GM23338 (cell line): ENCODE data around the gene VPS13A. TPM values are rescaled to one million over a fixed set of nuclear protein-coding genes. Genes with fewer than 3 reads are reported as not detected.

Experiments
- ATAC-seq: fragments of 200-7000 bp; cut with Tn5 transposase; 3 replicates; pipeline ENCODE4 v1.9.1; 2020
- DNase-seq: peaks from one replicate; pipeline ENCODE4 v3.0.0-alpha.2; 2015; ENCODE audit warnings: low spot score
- H2AFZ ChIP-seq: fragments of 200-600 bp; sonication (generic); 2 replicates; pipeline ENCODE4 v1.8.0; 2016; ENCODE audit warnings: antibody characterized with exemption, mild to moderate bottlenecking, moderate library complexity
- H3F3A ChIP-seq: fragments of 200-600 bp; sonication (generic); replicated peaks from 2 replicates; pipeline ENCODE4 v1.8.0; 2017; ENCODE audit warnings: antibody characterized with exemption, mixed run types, low read depth
- H3K27ac ChIP-seq: fragments of 200-600 bp; sonication (generic); 2 replicates; pipeline ENCODE4 v1.6.1; 2016; ENCODE audit warnings: low read depth
- H3K27me3 ChIP-seq: fragments of 200-600 bp; sonication (generic); 2 replicates; pipeline ENCODE4 v1.8.0; 2016; ENCODE audit warnings: mild to moderate bottlenecking, mixed run types, moderate library complexity; ENCODE audit not compliant: insufficient read depth
- H3K36me3 ChIP-seq: fragments of 200-600 bp; sonication (generic); 2 replicates; pipeline ENCODE4 v1.8.0; 2016; ENCODE audit warnings: mild to moderate bottlenecking; ENCODE audit not compliant: insufficient read depth
- H3K4me1 ChIP-seq: fragments of 200-600 bp; sonication (generic); 2 replicates; pipeline ENCODE4 v1.8.0; 2016; ENCODE audit warnings: mild to moderate bottlenecking, moderate library complexity; ENCODE audit not compliant: insufficient read depth
- H3K4me2 ChIP-seq: fragments of 200-600 bp; sonication (generic); 2 replicates; pipeline ENCODE4 v1.7.1; 2017; ENCODE audit warnings: mixed run types
- H3K4me3 ChIP-seq: fragments of 200-600 bp; sonication (generic); 2 replicates; pipeline ENCODE4 v1.6.1; 2016; ENCODE audit warnings: mixed run types
- H3K79me2 ChIP-seq: fragments of 200-600 bp; sonication (generic); replicated peaks from 2 replicates; pipeline ENCODE4 v1.8.0; 2017; ENCODE audit warnings: mild to moderate bottlenecking; ENCODE audit not compliant: insufficient read depth
- H3K9me2 ChIP-seq: fragments of 200-600 bp; sonication (generic); 2 replicates; pipeline ENCODE4 v1.8.0; 2017; ENCODE audit not compliant: insufficient read depth
- H4K20me1 ChIP-seq: fragments of 200-600 bp; sonication (generic); replicated peaks from 2 replicates; pipeline ENCODE4 v1.8.0; 2017; ENCODE audit warnings: mild to moderate bottlenecking; ENCODE audit not compliant: insufficient read depth
- H3K27ac Mint-ChIP-seq: 2 replicates; pipeline ENCODE4 v1.8.0; 2020; ENCODE audit warnings: inconsistent platforms, mild to moderate bottlenecking, moderate library complexity, mixed read lengths
- H3K27me3 Mint-ChIP-seq: 3 replicates; pipeline ENCODE4 v1.8.0; 2022; ENCODE audit warnings: low read depth, mild to moderate bottlenecking, moderate library complexity, mixed read lengths, inconsistent platforms; ENCODE audit not compliant: insufficient read depth, poor library complexity
- H3K36me3 Mint-ChIP-seq: 3 replicates; pipeline ENCODE4 v1.8.0; 2021; ENCODE audit warnings: low read depth, mild to moderate bottlenecking, inconsistent platforms, moderate library complexity, mixed read lengths
- H3K4me1 Mint-ChIP-seq: 3 replicates; pipeline ENCODE4 v1.8.0; 2020; ENCODE audit warnings: mild to moderate bottlenecking, inconsistent platforms, mixed read lengths
- H3K4me3 Mint-ChIP-seq: 3 replicates; pipeline ENCODE4 v1.8.0; 2021; ENCODE audit warnings: moderate library complexity, mild to moderate bottlenecking, inconsistent platforms, mixed read lengths
- H3K9me3 Mint-ChIP-seq: 3 replicates; pipeline ENCODE4 v1.8.0; 2020; ENCODE audit warnings: moderate library complexity, mild to moderate bottlenecking, inconsistent platforms, mixed read lengths
- CREB1 ChIP-seq: fragments of 250-450 bp; sonication (Bioruptor Pico); IDR thresholded peaks from 2 replicates; pipeline ENCODE4 v1.5.0; 2020; ENCODE audit warnings: low read depth, mild to moderate bottlenecking, moderate library complexity
- EZH2 ChIP-seq: fragments of 200-600 bp; sonication (generic); IDR thresholded peaks from one replicate; pipeline ENCODE4 v1.8.0; 2017; ENCODE audit warnings: antibody characterized with exemption, mild to moderate bottlenecking, low read depth; ENCODE audit not compliant: unreplicated experiment
- EZH2phosphoT487 ChIP-seq: fragments of 200-600 bp; sonication (generic); IDR thresholded peaks from one replicate; pipeline ENCODE4 v1.8.1; 2018; ENCODE audit warnings: antibody characterized with exemption; ENCODE audit not compliant: unreplicated experiment
- JUNB ChIP-seq: IDR thresholded peaks from one replicate; pipeline ENCODE4 v1.6.1; 2016; ENCODE audit warnings: antibody characterized with exemption; ENCODE audit not compliant: unreplicated experiment
- NANOG ChIP-seq: IDR thresholded peaks from 2 replicates; pipeline ENCODE4 v1.6.1; 2016; ENCODE audit warnings: antibody characterized with exemption, borderline replicate concordance
- POLR2AphosphoS5 ChIP-seq: IDR thresholded peaks from 2 replicates; pipeline ENCODE4 v1.6.1; 2016; ENCODE audit warnings: antibody characterized with exemption, low read depth
- STAT1 ChIP-seq: IDR thresholded peaks from one replicate; pipeline ENCODE4 v1.6.1; 2016; ENCODE audit warnings: antibody characterized with exemption; ENCODE audit not compliant: unreplicated experiment
- ZNF114 ChIP-seq: fragments of 250-450 bp; sonication (Bioruptor Pico); IDR thresholded peaks from 2 replicates; pipeline ENCODE4 v1.5.0; 2020; ENCODE audit warnings: mild to moderate bottlenecking, moderate library complexity
- ZNF331 ChIP-seq: fragments of 250-450 bp; sonication (Bioruptor Pico); IDR thresholded peaks from 2 replicates; pipeline ENCODE4 v1.5.0; 2020; ENCODE audit warnings: low read depth, mild to moderate bottlenecking, moderate library complexity
- polyA plus RNA-seq: library from polyadenylated mRNA; unstranded; fragments of >200 nt; fragmentation: Nextera tagmentation; extraction: Ambion mirVana; gene quantifications from 2 replicates; pipeline ENCODE4 v1.2.1, GENCODE V29; 2016
- total RNA-seq: library from RNA; depleted of rRNA; stranded (reverse); fragments of >200 nt; shearing (Covaris generic); gene quantifications from 2 replicates; pipeline ENCODE4 v1.2.3, GENCODE V29; 2014
- TF ChIP-seq, protein P1 (sequence below), 2 experiments: fragments of 200-600 bp in 1 of 2; sonication (generic) in 1 of 2; conservative IDR thresholded peaks; 2 replicates each; pipeline versions ENCODE4 v1.5.1 to v1.6.1; 2016 to 2017; ENCODE audit warnings: antibody characterized with exemption in 2 of 2, low read depth in 2 of 2, mild to moderate bottlenecking in 2 of 2, moderate library complexity in 1 of 2
- TF ChIP-seq, protein P2 (sequence below): IDR thresholded peaks from 2 replicates; pipeline ENCODE4 v1.6.1; 2016; ENCODE audit warnings: antibody characterized with exemption
- TF ChIP-seq, protein P3 (sequence below): IDR thresholded peaks from one replicate; pipeline ENCODE4 v1.6.1; 2018; ENCODE audit warnings: antibody characterized with exemption; ENCODE audit not compliant: unreplicated experiment
- TF ChIP-seq, protein P4 (sequence below): fragments of 250-450 bp; sonication (Bioruptor Pico); IDR thresholded peaks from 2 replicates; pipeline ENCODE4 v1.5.0; 2020; ENCODE audit warnings: mild to moderate bottlenecking, moderate library complexity

VPS13A gene
- total and polyA plus RNA-seq, 2 experiments from 2014 or later: 45.9 to 68.1 TPM

DNA sequence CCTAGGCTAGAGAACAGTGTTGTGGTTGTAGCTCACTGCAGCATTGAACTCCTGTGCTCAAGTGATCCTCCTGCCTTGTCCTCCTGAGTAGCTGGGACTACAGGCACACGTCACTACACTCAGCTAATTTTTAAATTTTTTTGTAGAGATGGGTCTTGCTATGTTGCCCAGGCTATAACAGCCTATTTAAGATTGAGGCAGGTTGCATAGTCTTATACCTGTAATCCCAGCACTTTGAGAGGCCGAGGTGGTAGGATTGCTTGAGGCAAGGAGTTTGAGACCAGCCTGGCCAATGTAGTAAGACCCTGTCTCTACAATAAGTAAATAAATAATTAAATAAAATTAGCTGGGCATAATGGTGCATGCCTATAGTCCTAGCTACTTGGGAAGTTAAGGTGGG, 79.9 kb downstream of the VPS13A start:
- H3K79me2 ChIP-seq: 0 out of 2 replicates have a peak, but pooled peaks cover 5% of the 10 kb centered on the region
- Mint-ChIP-seq H3K36me3 (peaks cover 13% of the 10 kb centered on the region), H3K4me1 (peaks cover 33% of the 10 kb centered on the region), H3K4me3 (no peak overlapping the region), H3K9me3 (no peaks in the 10 kb centered on the region), H3K27me3 (no peaks in the 10 kb centered on the region), H3K27ac (no peak overlapping the region)
- ATAC-seq (no peak), DNase-seq (no peak)
- no peak overlapping the region for H3K27ac ChIP-seq
- H3F3A ChIP-seq: no peaks in the 10 kb centered on the region
- no peak overlapping the region for H3K4me2 ChIP-seq
- peaks cover 29% of the 10 kb centered on the region for H3K4me1 ChIP-seq
- no peaks in the 10 kb centered on the region for H3K27me3 ChIP-seq
- TF ChIP-seq STAT1: no peak
- no peak for TF ChIP-seq JUNB
- TF ChIP-seq, protein P1, sequence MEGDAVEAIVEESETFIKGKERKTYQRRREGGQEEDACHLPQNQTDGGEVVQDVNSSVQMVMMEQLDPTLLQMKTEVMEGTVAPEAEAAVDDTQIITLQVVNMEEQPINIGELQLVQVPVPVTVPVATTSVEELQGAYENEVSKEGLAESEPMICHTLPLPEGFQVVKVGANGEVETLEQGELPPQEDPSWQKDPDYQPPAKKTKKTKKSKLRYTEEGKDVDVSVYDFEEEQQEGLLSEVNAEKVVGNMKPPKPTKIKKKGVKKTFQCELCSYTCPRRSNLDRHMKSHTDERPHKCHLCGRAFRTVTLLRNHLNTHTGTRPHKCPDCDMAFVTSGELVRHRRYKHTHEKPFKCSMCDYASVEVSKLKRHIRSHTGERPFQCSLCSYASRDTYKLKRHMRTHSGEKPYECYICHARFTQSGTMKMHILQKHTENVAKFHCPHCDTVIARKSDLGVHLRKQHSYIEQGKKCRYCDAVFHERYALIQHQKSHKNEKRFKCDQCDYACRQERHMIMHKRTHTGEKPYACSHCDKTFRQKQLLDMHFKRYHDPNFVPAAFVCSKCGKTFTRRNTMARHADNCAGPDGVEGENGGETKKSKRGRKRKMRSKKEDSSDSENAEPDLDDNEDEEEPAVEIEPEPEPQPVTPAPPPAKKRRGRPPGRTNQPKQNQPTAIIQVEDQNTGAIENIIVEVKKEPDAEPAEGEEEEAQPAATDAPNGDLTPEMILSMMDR (conservative IDR thresholded peaks at IDR 0.05; ENCODE audit: low read depth in 2 of 2): no peak
- TF ChIP-seq, protein P2, sequence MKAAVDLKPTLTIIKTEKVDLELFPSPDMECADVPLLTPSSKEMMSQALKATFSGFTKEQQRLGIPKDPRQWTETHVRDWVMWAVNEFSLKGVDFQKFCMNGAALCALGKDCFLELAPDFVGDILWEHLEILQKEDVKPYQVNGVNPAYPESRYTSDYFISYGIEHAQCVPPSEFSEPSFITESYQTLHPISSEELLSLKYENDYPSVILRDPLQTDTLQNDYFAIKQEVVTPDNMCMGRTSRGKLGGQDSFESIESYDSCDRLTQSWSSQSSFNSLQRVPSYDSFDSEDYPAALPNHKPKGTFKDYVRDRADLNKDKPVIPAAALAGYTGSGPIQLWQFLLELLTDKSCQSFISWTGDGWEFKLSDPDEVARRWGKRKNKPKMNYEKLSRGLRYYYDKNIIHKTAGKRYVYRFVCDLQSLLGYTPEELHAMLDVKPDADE: no peak
- TF ChIP-seq, protein P3, sequence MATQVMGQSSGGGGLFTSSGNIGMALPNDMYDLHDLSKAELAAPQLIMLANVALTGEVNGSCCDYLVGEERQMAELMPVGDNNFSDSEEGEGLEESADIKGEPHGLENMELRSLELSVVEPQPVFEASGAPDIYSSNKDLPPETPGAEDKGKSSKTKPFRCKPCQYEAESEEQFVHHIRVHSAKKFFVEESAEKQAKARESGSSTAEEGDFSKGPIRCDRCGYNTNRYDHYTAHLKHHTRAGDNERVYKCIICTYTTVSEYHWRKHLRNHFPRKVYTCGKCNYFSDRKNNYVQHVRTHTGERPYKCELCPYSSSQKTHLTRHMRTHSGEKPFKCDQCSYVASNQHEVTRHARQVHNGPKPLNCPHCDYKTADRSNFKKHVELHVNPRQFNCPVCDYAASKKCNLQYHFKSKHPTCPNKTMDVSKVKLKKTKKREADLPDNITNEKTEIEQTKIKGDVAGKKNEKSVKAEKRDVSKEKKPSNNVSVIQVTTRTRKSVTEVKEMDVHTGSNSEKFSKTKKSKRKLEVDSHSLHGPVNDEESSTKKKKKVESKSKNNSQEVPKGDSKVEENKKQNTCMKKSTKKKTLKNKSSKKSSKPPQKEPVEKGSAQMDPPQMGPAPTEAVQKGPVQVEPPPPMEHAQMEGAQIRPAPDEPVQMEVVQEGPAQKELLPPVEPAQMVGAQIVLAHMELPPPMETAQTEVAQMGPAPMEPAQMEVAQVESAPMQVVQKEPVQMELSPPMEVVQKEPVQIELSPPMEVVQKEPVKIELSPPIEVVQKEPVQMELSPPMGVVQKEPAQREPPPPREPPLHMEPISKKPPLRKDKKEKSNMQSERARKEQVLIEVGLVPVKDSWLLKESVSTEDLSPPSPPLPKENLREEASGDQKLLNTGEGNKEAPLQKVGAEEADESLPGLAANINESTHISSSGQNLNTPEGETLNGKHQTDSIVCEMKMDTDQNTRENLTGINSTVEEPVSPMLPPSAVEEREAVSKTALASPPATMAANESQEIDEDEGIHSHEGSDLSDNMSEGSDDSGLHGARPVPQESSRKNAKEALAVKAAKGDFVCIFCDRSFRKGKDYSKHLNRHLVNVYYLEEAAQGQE: no peak
- no peak for TF ChIP-seq EZH2phosphoT487
- no peak for TF ChIP-seq ZNF331 (CRISPR knock-in tag)
- TF ChIP-seq, protein P4, sequence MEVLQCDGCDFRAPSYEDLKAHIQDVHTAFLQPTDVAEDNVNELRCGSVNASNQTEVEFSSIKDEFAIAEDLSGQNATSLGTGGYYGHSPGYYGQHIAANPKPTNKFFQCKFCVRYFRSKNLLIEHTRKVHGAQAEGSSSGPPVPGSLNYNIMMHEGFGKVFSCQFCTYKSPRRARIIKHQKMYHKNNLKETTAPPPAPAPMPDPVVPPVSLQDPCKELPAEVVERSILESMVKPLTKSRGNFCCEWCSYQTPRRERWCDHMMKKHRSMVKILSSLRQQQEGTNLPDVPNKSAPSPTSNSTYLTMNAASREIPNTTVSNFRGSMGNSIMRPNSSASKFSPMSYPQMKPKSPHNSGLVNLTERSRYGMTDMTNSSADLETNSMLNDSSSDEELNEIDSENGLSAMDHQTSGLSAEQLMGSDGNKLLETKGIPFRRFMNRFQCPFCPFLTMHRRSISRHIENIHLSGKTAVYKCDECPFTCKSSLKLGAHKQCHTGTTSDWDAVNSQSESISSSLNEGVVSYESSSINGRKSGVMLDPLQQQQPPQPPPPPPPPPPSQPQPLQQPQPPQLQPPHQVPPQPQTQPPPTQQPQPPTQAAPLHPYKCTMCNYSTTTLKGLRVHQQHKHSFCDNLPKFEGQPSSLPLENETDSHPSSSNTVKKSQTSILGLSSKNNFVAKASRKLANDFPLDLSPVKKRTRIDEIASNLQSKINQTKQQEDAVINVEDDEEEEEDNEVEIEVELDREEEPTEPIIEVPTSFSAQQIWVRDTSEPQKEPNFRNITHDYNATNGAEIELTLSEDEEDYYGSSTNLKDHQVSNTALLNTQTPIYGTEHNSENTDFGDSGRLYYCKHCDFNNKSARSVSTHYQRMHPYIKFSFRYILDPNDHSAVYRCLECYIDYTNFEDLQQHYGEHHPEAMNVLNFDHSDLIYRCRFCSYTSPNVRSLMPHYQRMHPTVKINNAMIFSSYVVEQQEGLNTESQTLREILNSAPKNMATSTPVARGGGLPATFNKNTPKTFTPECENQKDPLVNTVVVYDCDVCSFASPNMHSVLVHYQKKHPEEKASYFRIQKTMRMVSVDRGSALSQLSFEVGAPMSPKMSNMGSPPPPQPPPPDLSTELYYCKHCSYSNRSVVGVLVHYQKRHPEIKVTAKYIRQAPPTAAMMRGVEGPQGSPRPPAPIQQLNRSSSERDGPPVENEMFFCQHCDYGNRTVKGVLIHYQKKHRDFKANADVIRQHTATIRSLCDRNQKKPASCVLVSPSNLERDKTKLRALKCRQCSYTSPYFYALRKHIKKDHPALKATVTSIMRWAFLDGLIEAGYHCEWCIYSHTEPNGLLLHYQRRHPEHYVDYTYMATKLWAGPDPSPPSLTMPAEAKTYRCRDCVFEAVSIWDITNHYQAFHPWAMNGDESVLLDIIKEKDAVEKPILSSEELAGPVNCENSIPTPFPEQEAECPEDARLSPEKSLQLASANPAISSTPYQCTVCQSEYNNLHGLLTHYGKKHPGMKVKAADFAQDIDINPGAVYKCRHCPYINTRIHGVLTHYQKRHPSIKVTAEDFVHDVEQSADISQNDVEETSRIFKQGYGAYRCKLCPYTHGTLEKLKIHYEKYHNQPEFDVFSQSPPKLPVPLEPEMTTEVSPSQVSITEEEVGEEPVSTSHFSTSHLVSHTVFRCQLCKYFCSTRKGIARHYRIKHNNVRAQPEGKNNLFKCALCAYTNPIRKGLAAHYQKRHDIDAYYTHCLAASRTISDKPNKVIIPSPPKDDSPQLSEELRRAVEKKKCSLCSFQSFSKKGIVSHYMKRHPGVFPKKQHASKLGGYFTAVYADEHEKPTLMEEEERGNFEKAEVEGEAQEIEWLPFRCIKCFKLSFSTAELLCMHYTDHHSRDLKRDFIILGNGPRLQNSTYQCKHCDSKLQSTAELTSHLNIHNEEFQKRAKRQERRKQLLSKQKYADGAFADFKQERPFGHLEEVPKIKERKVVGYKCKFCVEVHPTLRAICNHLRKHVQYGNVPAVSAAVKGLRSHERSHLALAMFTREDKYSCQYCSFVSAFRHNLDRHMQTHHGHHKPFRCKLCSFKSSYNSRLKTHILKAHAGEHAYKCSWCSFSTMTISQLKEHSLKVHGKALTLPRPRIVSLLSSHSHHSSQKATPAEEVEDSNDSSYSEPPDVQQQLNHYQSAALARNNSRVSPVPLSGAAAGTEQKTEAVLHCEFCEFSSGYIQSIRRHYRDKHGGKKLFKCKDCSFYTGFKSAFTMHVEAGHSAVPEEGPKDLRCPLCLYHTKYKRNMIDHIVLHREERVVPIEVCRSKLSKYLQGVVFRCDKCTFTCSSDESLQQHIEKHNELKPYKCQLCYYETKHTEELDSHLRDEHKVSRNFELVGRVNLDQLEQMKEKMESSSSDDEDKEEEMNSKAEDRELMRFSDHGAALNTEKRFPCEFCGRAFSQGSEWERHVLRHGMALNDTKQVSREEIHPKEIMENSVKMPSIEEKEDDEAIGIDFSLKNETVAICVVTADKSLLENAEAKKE (CRISPR knock-in tag): no peak
- no peak for TF ChIP-seq ZNF114 (CRISPR knock-in tag)
- no peak for TF ChIP-seq NANOG
- TF ChIP-seq EZH2: no peak
- no peak for TF ChIP-seq CREB1
- TF ChIP-seq POLR2AphosphoS5: no peak
- H3K4me3 ChIP-seq: no peak overlapping the region
- no peak overlapping the region for H2AFZ ChIP-seq
- H4K20me1 ChIP-seq: no peaks in the 10 kb centered on the region
- no peaks in the 10 kb centered on the region for H3K9me2 ChIP-seq
- H3K36me3 ChIP-seq: no peaks in the 10 kb centered on the region
